ENCODE measurements around the gene MAGOHB.
"Not testable (repeated sequence)": the region's sequence is repeated elsewhere in the genome, so short reads cannot be mapped to it uniquely, and the experiment has no call there.

MAGOHB gene

GRCh38 chr12:10624605-10625004 lies 11.2 kb upstream of the MAGOHB start:
- Mint-ChIP-seq H3K27me3 (ENCODE audit: low read depth) (peaks cover 52% of the 10 kb centered on the region), H3K36me3 (ENCODE audit: low read depth) (no peaks in the 10 kb centered on the region), H3K9me3 (no peaks in the 10 kb centered on the region), H3K27ac (no peak overlapping the region), H3K4me3 (no peak overlapping the region), H3K4me1 (ENCODE audit: low read depth) (no peaks in the 10 kb centered on the region)
- DNase-seq (ENCODE audit: low spot score): no peak

GRCh38 chr12:10623131-10623530 lies 9.7 kb upstream of the MAGOHB start:
- Mint-ChIP-seq H3K36me3 (ENCODE audit: low read depth) (no peaks in the 10 kb centered on the region), H3K4me3 (no peak overlapping the region), H3K9me3 (no peaks in the 10 kb centered on the region), H3K4me1 (ENCODE audit: low read depth) (no peaks in the 10 kb centered on the region), H3K27ac (no peak overlapping the region), H3K27me3 (ENCODE audit: low read depth) (peaks cover 55% of the 10 kb centered on the region)
- DNase-seq (ENCODE audit: low spot score): no peak

- Mint-ChIP-seq H3K27me3 (ENCODE audit: low read depth) (peaks cover 54% of the 10 kb centered on the region), H3K4me3 (no peak overlapping the region), H3K36me3 (ENCODE audit: low read depth) (no peaks in the 10 kb centered on the region), H3K9me3 (no peaks in the 10 kb centered on the region), H3K4me1 (ENCODE audit: low read depth) (no peaks in the 10 kb centered on the region), H3K27ac (no peak overlapping the region)
- DNase-seq (ENCODE audit: low spot score): no peak
Observed at GRCh38 chr12:10621278-10621677, 7.9 kb upstream of the MAGOHB start.

- peaks cover 56% of the 10 kb centered on the region for H3K27me3 Mint-ChIP-seq (ENCODE audit: low read depth)
- no peak for DNase-seq (ENCODE audit: low spot score)
- no peaks in the 10 kb centered on the region for H3K4me1 Mint-ChIP-seq (ENCODE audit: low read depth)
- no peaks in the 10 kb centered on the region for H3K36me3 Mint-ChIP-seq (ENCODE audit: low read depth)
- no peaks in the 10 kb centered on the region for H3K9me3 Mint-ChIP-seq
- H3K27ac Mint-ChIP-seq: no peak overlapping the region
- H3K4me3 Mint-ChIP-seq: no peak overlapping the region
Observed at GRCh38 chr12:10620078-10620779, 6.8 kb upstream of the MAGOHB start.

- H3K36me3 Mint-ChIP-seq (ENCODE audit: low read depth): peaks cover 1% of the 10 kb centered on the region
- peaks cover 6% of the 10 kb centered on the region for H3K4me1 Mint-ChIP-seq (ENCODE audit: low read depth)
- no peak for DNase-seq (ENCODE audit: low spot score)
- H3K27ac Mint-ChIP-seq: no peak overlapping the region
- no peaks in the 10 kb centered on the region for H3K9me3 Mint-ChIP-seq
- no peak overlapping the region for H3K4me3 Mint-ChIP-seq
- H3K27me3 Mint-ChIP-seq (ENCODE audit: low read depth): peaks cover 55% of the 10 kb centered on the region
Observed at GRCh38 chr12:10618338-10618987, 5.1 kb upstream of the MAGOHB start.

GRCh38 chr12:10617863-10618262 lies 4.5 kb upstream of the MAGOHB start:
- DNase-seq (ENCODE audit: low spot score): no peak
- peaks cover 4% of the 10 kb centered on the region for H3K36me3 Mint-ChIP-seq (ENCODE audit: low read depth)
- no peak overlapping the region for H3K4me3 Mint-ChIP-seq
- H3K27ac Mint-ChIP-seq: no peak overlapping the region
- peaks cover 9% of the 10 kb centered on the region for H3K4me1 Mint-ChIP-seq (ENCODE audit: low read depth)
- H3K27me3 Mint-ChIP-seq (ENCODE audit: low read depth): peaks cover 55% of the 10 kb centered on the region
- H3K9me3 Mint-ChIP-seq: no peaks in the 10 kb centered on the region

GRCh38 chr12:10615532-10615931 lies 2.1 kb upstream of the MAGOHB start:
- H3K9me3 Mint-ChIP-seq: no peaks in the 10 kb centered on the region
- no peak for DNase-seq (ENCODE audit: low spot score)
- H3K36me3 Mint-ChIP-seq (ENCODE audit: low read depth): peaks cover 14% of the 10 kb centered on the region
- no peak overlapping the region for H3K4me3 Mint-ChIP-seq
- H3K4me1 Mint-ChIP-seq (ENCODE audit: low read depth): peaks cover 24% of the 10 kb centered on the region
- H3K27me3 Mint-ChIP-seq (ENCODE audit: low read depth): peaks cover 39% of the 10 kb centered on the region
- H3K27ac Mint-ChIP-seq: no peak overlapping the region

- no peak for DNase-seq (ENCODE audit: low spot score)
- Mint-ChIP-seq H3K4me1 (ENCODE audit: low read depth) (peaks cover 28% of the 10 kb centered on the region), H3K9me3 (no peaks in the 10 kb centered on the region), H3K4me3 (peak overlapping the region; percentile 100), H3K27ac (peak overlapping the region; percentile 100), H3K27me3 (ENCODE audit: low read depth) (peaks cover 28% of the 10 kb centered on the region), H3K36me3 (ENCODE audit: low read depth) (peaks cover 26% of the 10 kb centered on the region)
Observed at GRCh38 chr12:10614056-10614370, 604 bp upstream of the MAGOHB start.

- peaks cover 32% of the 10 kb centered on the region for H3K36me3 Mint-ChIP-seq (ENCODE audit: low read depth)
- peaks cover 20% of the 10 kb centered on the region for H3K27me3 Mint-ChIP-seq (ENCODE audit: low read depth)
- H3K27ac Mint-ChIP-seq: peak overlapping the region; percentile 100
- H3K4me3 Mint-ChIP-seq: peak overlapping the region; percentile 100
- H3K9me3 Mint-ChIP-seq: no peaks in the 10 kb centered on the region
- peaks cover 28% of the 10 kb centered on the region for H3K4me1 Mint-ChIP-seq (ENCODE audit: low read depth)
- no peak for DNase-seq (ENCODE audit: low spot score)
Observed at GRCh38 chr12:10612984-10613348, 443 bp downstream of the MAGOHB start.

GRCh38 chr12:10612110-10612509 lies 1.3 kb downstream of the MAGOHB start:
- H3K27ac Mint-ChIP-seq: peak overlapping the region; percentile 100
- peak overlapping the region; percentile 100 for H3K4me3 Mint-ChIP-seq
- peaks cover 29% of the 10 kb centered on the region for H3K4me1 Mint-ChIP-seq (ENCODE audit: low read depth)
- H3K36me3 Mint-ChIP-seq (ENCODE audit: low read depth): peaks cover 34% of the 10 kb centered on the region
- DNase-seq (ENCODE audit: low spot score): no peak
- H3K9me3 Mint-ChIP-seq: no peaks in the 10 kb centered on the region
- peaks cover 14% of the 10 kb centered on the region for H3K27me3 Mint-ChIP-seq (ENCODE audit: low read depth)

GRCh38 chr12:10611258-10611657 lies 2.2 kb downstream of the MAGOHB start:
- not testable (repeated sequence) for H3K9me3 Mint-ChIP-seq; H3K27ac Mint-ChIP-seq; DNase-seq (ENCODE audit: low spot score); H3K27me3 Mint-ChIP-seq (ENCODE audit: low read depth)
- H3K4me1 Mint-ChIP-seq (ENCODE audit: low read depth): peaks cover 30% of the 10 kb centered on the region
- peak overlapping the region; percentile 100 for H3K4me3 Mint-ChIP-seq
- H3K36me3 Mint-ChIP-seq (ENCODE audit: low read depth): peaks cover 37% of the 10 kb centered on the region

GRCh38 chr12:10610188-10610587 lies 3.2 kb downstream of the MAGOHB start:
- no peak overlapping the region for H3K4me3 Mint-ChIP-seq

GRCh38 chr12:10607885-10608458 lies 5.4 kb downstream of the MAGOHB start:
- H3K27me3 Mint-ChIP-seq (ENCODE audit: low read depth): no peaks in the 10 kb centered on the region
- H3K4me1 Mint-ChIP-seq (ENCODE audit: low read depth): peaks cover 23% of the 10 kb centered on the region
- no peak for DNase-seq (ENCODE audit: low spot score)
- H3K36me3 Mint-ChIP-seq (ENCODE audit: low read depth): peaks cover 48% of the 10 kb centered on the region
- no peak overlapping the region for H3K4me3 Mint-ChIP-seq
- no peak overlapping the region for H3K27ac Mint-ChIP-seq
- H3K9me3 Mint-ChIP-seq: no peaks in the 10 kb centered on the region

More at GRCh38 chr12:10610188-10610587, 3.2 kb downstream of the MAGOHB start:
- Mint-ChIP-seq H3K36me3 (ENCODE audit: low read depth) (peaks cover 46% of the 10 kb centered on the region), H3K27me3 (ENCODE audit: low read depth) (peaks cover 6% of the 10 kb centered on the region), H3K4me1 (ENCODE audit: low read depth) (peaks cover 30% of the 10 kb centered on the region), H3K9me3 (no peaks in the 10 kb centered on the region), H3K27ac (peak overlapping the region; percentile 37)
- no peak for DNase-seq (ENCODE audit: low spot score)

- no peak overlapping the region for H3K4me3 Mint-ChIP-seq
- peaks cover 1% of the 10 kb centered on the region for H3K4me1 Mint-ChIP-seq (ENCODE audit: low read depth)
- no peak for DNase-seq (ENCODE audit: low spot score)
- no peaks in the 10 kb centered on the region for H3K27me3 Mint-ChIP-seq (ENCODE audit: low read depth)
- H3K36me3 Mint-ChIP-seq (ENCODE audit: low read depth): peaks cover 24% of the 10 kb centered on the region
- no peaks in the 10 kb centered on the region for H3K9me3 Mint-ChIP-seq
- H3K27ac Mint-ChIP-seq: no peak overlapping the region
Observed at GRCh38 chr12:10601860-10602259, 11.5 kb downstream of the MAGOHB start.
